IMR-90 (cell line): Measurements from ENCODE around the gene FMO5.
A peak's percentile ranks its signal among the peaks of the same experiment; 100 is the strongest.

ENCODE experiments used
- BHLHE40 ChIP-seq: fragments of 150-350 bp; IDR thresholded peaks from 2 replicates; pipeline ENCODE4 v1.6.1; 2016; ENCODE audit warnings: mild to moderate bottlenecking, low read depth, low read length
- CEBPB ChIP-seq: IDR thresholded peaks from 2 replicates; pipeline ENCODE4 v1.6.1; 2012; ENCODE audit warnings: low read depth, low read length, improper control_type of control experiment
- CHD1 ChIP-seq: IDR thresholded peaks from 2 replicates; pipeline ENCODE4 v1.6.1; 2012; ENCODE audit warnings: low read depth, low read length, improper control_type of control experiment
- CTCF ChIP-seq: conservative IDR thresholded peaks from 2 replicates; pipeline ENCODE4 v1.5.1; 2012; ENCODE audit warnings: mild to moderate bottlenecking, low read depth, low read length, improper control_type of control experiment
- ELK1 ChIP-seq: fragments of 150-350 bp; IDR thresholded peaks from 2 replicates; pipeline ENCODE4 v1.6.1; 2016; ENCODE audit warnings: low read depth, mild to moderate bottlenecking, low read length, moderate library complexity, borderline replicate concordance
- FOS ChIP-seq: fragments of 150-350 bp; IDR thresholded peaks from 2 replicates; pipeline ENCODE4 v1.6.1; 2016; ENCODE audit warnings: low read depth, low read length
- MAFK ChIP-seq: IDR thresholded peaks from 2 replicates; pipeline ENCODE4 v1.6.1; 2012; ENCODE audit warnings: low read depth, low read length, improper control_type of control experiment
- MAZ ChIP-seq: IDR thresholded peaks from 2 replicates; pipeline ENCODE4 v1.6.1; 2012; ENCODE audit warnings: low read depth, mild to moderate bottlenecking, low read length, improper control_type of control experiment, moderate library complexity, borderline replicate concordance
- NFE2L2 ChIP-seq: fragments of 150-350 bp; IDR thresholded peaks from 2 replicates; pipeline ENCODE4 v1.6.1; 2016; ENCODE audit warnings: low read depth, mild to moderate bottlenecking, low read length
- POLR2A ChIP-seq: IDR thresholded peaks from 2 replicates; pipeline ENCODE4 v1.6.1; 2012; ENCODE audit warnings: mild to moderate bottlenecking, low read depth, low read length
- RAD21 ChIP-seq: IDR thresholded peaks from 2 replicates; pipeline ENCODE4 v1.6.1; 2012; ENCODE audit warnings: low read length, improper control_type of control experiment

DNA sequence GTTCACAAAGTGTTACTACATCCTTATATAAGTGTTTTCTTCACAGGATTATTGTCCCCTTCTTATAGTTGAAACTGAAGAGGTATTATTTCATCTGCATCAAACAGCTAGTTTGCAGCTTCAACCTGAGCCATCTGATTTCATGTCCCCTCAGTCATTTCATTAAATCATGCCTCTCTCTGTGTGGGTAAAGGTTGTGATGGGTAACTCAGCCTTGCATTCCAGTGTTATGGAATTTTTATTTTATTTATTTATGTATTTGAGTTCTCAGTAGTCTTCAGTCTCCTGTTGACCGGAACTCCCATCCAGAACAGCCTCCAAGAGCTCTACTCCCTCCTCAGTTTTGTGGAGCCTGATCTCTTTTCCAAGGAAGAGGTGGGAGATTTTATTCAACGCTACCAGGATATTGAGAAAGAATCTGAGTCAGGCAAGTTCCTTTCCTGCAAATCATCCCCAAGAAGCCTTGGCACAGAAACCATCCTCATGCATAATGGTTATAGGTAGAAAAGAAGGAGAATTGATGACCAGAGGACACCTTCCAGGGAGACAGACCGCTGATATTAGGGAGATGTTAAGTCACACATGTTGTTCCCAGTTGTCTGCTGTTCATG, 39.1 kb upstream of the FMO5 start:
- TF ChIP-seq CTCF: no peak
- no peak for TF ChIP-seq MAZ
- TF ChIP-seq ELK1: no peak
- TF ChIP-seq FOS: peak; percentile 74
- no peak for TF ChIP-seq POLR2A
- TF ChIP-seq RAD21: no peak
- no peak for TF ChIP-seq BHLHE40
- no peak for TF ChIP-seq NFE2L2
- TF ChIP-seq MAFK: 0 out of 2 replicates have a peak, but pooled peaks have one; percentile 15
- no peak for TF ChIP-seq CHD1
- peak; percentile 87 for TF ChIP-seq CEBPB
